IMR-90 (cell line): ENCODE data around the gene MRPL54. TPM values are rescaled to one million over a fixed set of nuclear protein-coding genes. Genes with fewer than 3 reads are reported as not detected.
"Not testable (repeated sequence)": the region's sequence is repeated elsewhere in the genome, so short reads cannot be mapped to it uniquely, and the experiment has no call there.

Experiments used
- ATAC-seq: fragments of 200-7000 bp; cut with Tn5 transposase; 2 replicates; pipeline ENCODE4 v1.9.1; 2020; ENCODE audit warnings: low read depth, mild to moderate bottlenecking, moderate library complexity
- BruUV-seq: library from RNA; stranded (reverse); fragments of 400-500 nt; replicated peaks from 2 replicates; lab custom pipeline; 2021; lab: Mats Ljungman, UMichigan
- CTCF ChIA-PET: fragments of 300-600 bp; formaldehyde crosslinking; extraction: SDS; loops from one replicate; lab custom pipeline; 2021; ENCODE audit warnings: antibody characterized with exemption; lab: Yijun Ruan, JAX
- POLR2A ChIA-PET: fragments of 300-600 bp; sonication (Branson Sonifier 250); formaldehyde crosslinking; loops from one replicate; lab custom pipeline; 2022; ENCODE audit warnings: antibody characterized with exemption; ENCODE audit not compliant: unreplicated experiment; lab: Charles Lee
- DNase-seq: peaks from one replicate; pipeline ENCODE4 v3.0.0; 2013
- H2AFZ ChIP-seq: replicated peaks from 2 replicates; pipeline ENCODE3; 2013; ENCODE audit warnings: low read length, mild to moderate bottlenecking; ENCODE audit not compliant: poor library complexity
- H2AK5ac ChIP-seq: 2 replicates; pipeline ENCODE4 v1.6.1; 2013; ENCODE audit warnings: low read depth, low read length, inconsistent platforms
- H2AK9ac ChIP-seq: replicated peaks from 2 replicates; pipeline ENCODE3; 2013; ENCODE audit warnings: mild to moderate bottlenecking, low read depth, low read length, moderate library complexity; ENCODE audit not compliant: poor library complexity
- H2BK120ac ChIP-seq: 2 replicates; pipeline ENCODE4 v1.6.1; 2013; ENCODE audit warnings: low read depth, low read length, inconsistent platforms
- H2BK15ac ChIP-seq: 3 replicates; pipeline ENCODE4 v1.6.1; 2013; ENCODE audit warnings: low read depth, low read length, inconsistent platforms
- H2BK20ac ChIP-seq: 2 replicates; pipeline ENCODE4 v1.6.1; 2013; ENCODE audit warnings: low read depth, mild to moderate bottlenecking, inconsistent platforms, low read length, moderate library complexity
- H2BK5ac ChIP-seq: 2 replicates; pipeline ENCODE4 v1.6.1; 2013; ENCODE audit warnings: mild to moderate bottlenecking, low read depth, low read length, inconsistent platforms; ENCODE audit not compliant: poor library complexity, severe bottlenecking
- H3K14ac ChIP-seq: replicated peaks from 2 replicates; pipeline ENCODE4 v1.6.1; 2013; ENCODE audit warnings: low read depth, low read length, inconsistent platforms
- H3K18ac ChIP-seq: 2 replicates; pipeline ENCODE4 v1.6.1; 2013; ENCODE audit warnings: low read depth, low read length, control low read depth
- H3K23ac ChIP-seq: 2 replicates; pipeline ENCODE4 v1.6.1; 2013; ENCODE audit warnings: low read depth, low read length, inconsistent platforms
- H3K27ac ChIP-seq: 2 replicates; pipeline ENCODE4 v1.5.1; 2013; ENCODE audit warnings: mild to moderate bottlenecking, control low read depth, low read length; ENCODE audit not compliant: insufficient read depth
- H3K27me3 ChIP-seq: 2 replicates; pipeline ENCODE4 v1.6.1; 2013; ENCODE audit warnings: low read length; ENCODE audit not compliant: control insufficient read depth, insufficient read depth
- H3K36me3 ChIP-seq: 2 replicates; pipeline ENCODE4 v1.6.1; 2013; ENCODE audit warnings: low read length, mixed read lengths; ENCODE audit not compliant: control insufficient read depth, insufficient read depth
- H3K4ac ChIP-seq: 2 replicates; pipeline ENCODE4 v1.6.1; 2013; ENCODE audit warnings: low read depth, low read length, inconsistent platforms
- H3K4me1 ChIP-seq: 2 replicates; pipeline ENCODE4 v1.6.1; 2013; ENCODE audit warnings: low read length, mixed read lengths; ENCODE audit not compliant: control insufficient read depth, insufficient read depth
- H3K4me2 ChIP-seq: 2 replicates; pipeline ENCODE4 v1.6.1; 2013; ENCODE audit warnings: low read depth, mild to moderate bottlenecking, control low read depth, low read length, moderate library complexity
- H3K4me3 ChIP-seq: 2 replicates; pipeline ENCODE4 v1.5.1; 2013; ENCODE audit warnings: low read depth, mild to moderate bottlenecking, control low read depth, low read length, moderate library complexity; ENCODE audit not compliant: insufficient read depth
- H3K56ac ChIP-seq: 2 replicates; pipeline ENCODE4 v1.6.1; 2013; ENCODE audit warnings: low read length, inconsistent platforms; ENCODE audit not compliant: insufficient read depth; ENCODE audit errors: extremely low read depth
- H3K79me1 ChIP-seq, 2 experiments: 2 replicates each; pipeline ENCODE4 v1.6.1; 2013; ENCODE audit warnings: low read length in 2 of 2, inconsistent platforms in 1 of 2, low read depth in 1 of 2
- H3K9ac ChIP-seq: 2 replicates; pipeline ENCODE4 v1.6.1; 2013; ENCODE audit warnings: low read depth, low read length, control low read depth
- H3K9me1 ChIP-seq: 2 replicates; pipeline ENCODE4 v1.6.1; 2013; ENCODE audit warnings: low read length, inconsistent platforms; ENCODE audit not compliant: insufficient read depth
- H3K9me3 ChIP-seq: 2 replicates; pipeline ENCODE4 v1.6.1; 2013; ENCODE audit warnings: low read length; ENCODE audit not compliant: control insufficient read depth, insufficient read depth
- H4K20me1 ChIP-seq: 2 replicates; pipeline ENCODE4 v1.6.1; 2013; ENCODE audit warnings: low read length, inconsistent platforms; ENCODE audit not compliant: insufficient read depth
- H4K5ac ChIP-seq: 2 replicates; pipeline ENCODE4 v1.6.1; 2013; ENCODE audit warnings: mild to moderate bottlenecking, low read depth, low read length, control low read depth
- H4K8ac ChIP-seq, 2 experiments: 2 replicates each; pipeline ENCODE4 v1.6.1; 2013; ENCODE audit warnings: low read depth in 2 of 2, low read length in 2 of 2, control low read depth in 1 of 2, inconsistent platforms in 1 of 2
- H4K91ac ChIP-seq: 2 replicates; pipeline ENCODE4 v1.6.1; 2013; ENCODE audit warnings: low read depth, low read length, inconsistent platforms; ENCODE audit not compliant: insufficient read depth
- WGBS, 2 experiments: methylation state at CpG; one replicate each; pipeline versions ENCODE4 v1.1.5 to v1.1.7; 2013; ENCODE audit warnings: missing lambda C conversion rate in 2 of 2; ENCODE audit not compliant: insufficient read length in 1 of 2; ENCODE audit errors: extremely low coverage in 2 of 2; 5-methylcytosine and 5-hydroxymethylcytosine counted together
- dilution Hi-C: fragments of 300-500 bp; cut with HindIII; formaldehyde crosslinking; loops from one replicate; pipeline ENCODE4 v1.14.3; 2018; ENCODE audit warnings: low sequenced_read_pairs; ENCODE audit not compliant: unreplicated experiment
- in situ Hi-C: fragments of 300-500 bp; cut with MboI; formaldehyde crosslinking; loops from 3 replicates; pipeline ENCODE4 v1.14.3; 2019; ENCODE audit warnings: low sequenced_read_pairs, inconsistent platforms, mixed read lengths
- intact Hi-C: fragments of 100-400 bp; cut with micrococcal nuclease; formaldehyde crosslinking; loops from 2 replicates; pipeline ENCODE4 v1.10.0; 2022
- polyA plus RNA-seq, 3 experiments: library from polyadenylated mRNA; depleted of rRNA; stranded (reverse); fragments of >200 nt; gene quantifications; 2 replicates each; pipeline ENCODE4 v1.2.3, GENCODE V29; 2012; ENCODE audit warnings: low replicate concordance in 1 of 3
- total RNA-seq: library from RNA; depleted of rRNA; stranded (reverse); fragments of >200 nt; gene quantifications from 2 replicates; pipeline ENCODE4 v1.2.3, GENCODE V29; 2012

The MRPL54 gene
- total and polyA plus RNA-seq, 2 of the 4 experiments (the other 2 are of a cell fraction) = 55.9 to 75.7 TPM

- H2BK20ac ChIP-seq, H3K9ac ChIP-seq, ATAC-seq, H3K4me2 ChIP-seq, H4K20me1 ChIP-seq, H3K4me1 ChIP-seq, H2AFZ ChIP-seq, H4K8ac ChIP-seq, H3K4me3 ChIP-seq, H2BK15ac ChIP-seq, H3K4ac ChIP-seq, H2AK5ac ChIP-seq, H3K27ac ChIP-seq, in situ Hi-C loops, H2BK5ac ChIP-seq, intact Hi-C loops, H3K9me3 ChIP-seq, CTCF ChIA-PET, POLR2A ChIA-PET, H3K18ac ChIP-seq, H3K27me3 ChIP-seq, BruUV-seq, H4K5ac ChIP-seq, H3K56ac ChIP-seq, H3K14ac ChIP-seq, dilution Hi-C loops, H2AK9ac ChIP-seq, H3K9me1 ChIP-seq, H2BK120ac ChIP-seq, H4K91ac ChIP-seq, H3K23ac ChIP-seq: not testable (repeated sequence)
- peak; percentile 19 for DNase-seq
- no CpG with 5 or more reads among the region's 5 CpGs for WGBS, 2 experiments
- Histone ChIP-seq H3K79me1 (peaks cover 17 to 25% of the 10 kb centered on the region in 2 experiments), H3K36me3 (peaks cover 27% of the 10 kb centered on the region)
These were observed 3.3 kb downstream of the MRPL54 start for GRCh38 chr19:3765757-3766156.
